Stimulated activated naive CD4-positive, alpha-beta T cell (primary cell): ENCODE data around the gene NFE2L3.

Experiments used
- DNase-seq, 6 experiments: peaks; one replicate each; lab custom pipeline; 2025; lab: John Stamatoyannopoulos, UW

NFE2L3 gene

GRCh38 chr7:26199301-26200037 lies 47.5 kb downstream of the NFE2L3 start:
- DNase-seq: peak in 5 of 6 experiments; percentile 42 to 87 (median 61)

- DNase-seq: peak; percentile 72 to 95 (median 82)
These were observed 48.0 kb downstream of the NFE2L3 start for GRCh38 chr7:26200038-26200443.

- DNase-seq: peak; percentile 97 to 99 (median 98)
These were observed 48.6 kb downstream of the NFE2L3 start, which contains the start of gene HNRNPA2B1 for GRCh38 chr7:26200444-26201246. TSS of gene HNRNPA2B1 (minus strand) at chr7:26200746. CDS start at chr7:26200577, 169 bp downstream.

- DNase-seq: peak in 5 of 6 experiments; percentile 81 to 95 (median 91)
These were observed 49.4 kb downstream of the NFE2L3 start, which contains the start of gene CBX3 for GRCh38 chr7:26201247-26202018. TSS of gene CBX3 (plus strand) at chr7:26201745. CDS start at chr7:26202999, 1,254 bp downstream.

- DNase-seq: peak; percentile 35 to 83 (median 64)
These were observed 50.3 kb downstream of the NFE2L3 start for GRCh38 chr7:26202019-26202990.

- DNase-seq: no peak
These were observed 51.0 kb downstream of the NFE2L3 start for GRCh38 chr7:26203016-26203415.

- no peak for DNase-seq
These were observed 56.0 kb downstream of the NFE2L3 start for GRCh38 chr7:26208040-26208439.

- no peak for DNase-seq
These were observed 61.1 kb downstream of the NFE2L3 start for GRCh38 chr7:26212921-26213718.

- no peak for DNase-seq
These were observed 62.0 kb downstream of the NFE2L3 start for GRCh38 chr7:26213807-26214515.

GRCh38 chr7:26216049-26216448 lies 64.1 kb downstream of the NFE2L3 start:
- no peak for DNase-seq

- no peak for DNase-seq
These were observed 72.4 kb downstream of the NFE2L3 start for GRCh38 chr7:26224359-26224758.

GRCh38 chr7:26227987-26228386 lies 76.0 kb downstream of the NFE2L3 start:
- DNase-seq: no peak

GRCh38 chr7:26233902-26234511 lies 82.0 kb downstream of the NFE2L3 start:
- DNase-seq: no peak
